Esophagus squamous epithelium (tissue), 4 donors: ENCODE measurements around the gene NBDY.

Source experiments
- POLR2A ChIP-seq, 4 donors: fragments of 450-650 bp; IDR thresholded peaks; one replicate each; pipeline ENCODE4 v1.6.1; 2017; ENCODE audit warnings: antibody characterized with exemption in 4 of 4, mild to moderate bottlenecking in 4 of 4, moderate library complexity in 3 of 4
- TF ChIP-seq, protein P1 (sequence below), 6 experiments: fragments of 450-650 bp in 4 of 6; fragments of 200-600 bp in 2 of 6; sonication (generic) in 2 of 6; IDR thresholded peaks; one replicate each; pipeline ENCODE4 v1.5.1; 2016 to 2019; ENCODE audit warnings: antibody characterized with exemption in 6 of 6, mild to moderate bottlenecking in 4 of 6, moderate library complexity in 4 of 6

DNA sequence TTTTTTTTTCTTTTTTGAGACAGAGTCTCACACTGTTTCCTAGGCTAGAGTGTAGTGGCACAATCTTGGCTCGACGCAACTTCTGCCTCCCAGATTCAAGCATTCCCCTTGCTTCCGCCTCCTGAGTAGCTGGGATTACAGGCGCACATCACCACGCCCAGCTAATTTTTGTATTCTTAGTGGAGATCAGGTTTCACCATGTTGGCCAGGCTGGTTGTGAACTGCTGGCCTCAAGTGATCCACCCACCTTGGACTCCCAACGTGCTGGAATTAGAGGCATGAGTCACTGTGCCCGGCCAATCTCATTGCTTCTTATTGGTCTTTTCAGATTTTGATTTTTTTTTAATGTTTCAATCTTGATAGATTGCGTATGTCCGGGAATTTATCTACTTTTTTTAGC, 124.4 kb downstream of the NBDY start:
- TF ChIP-seq, protein P1, sequence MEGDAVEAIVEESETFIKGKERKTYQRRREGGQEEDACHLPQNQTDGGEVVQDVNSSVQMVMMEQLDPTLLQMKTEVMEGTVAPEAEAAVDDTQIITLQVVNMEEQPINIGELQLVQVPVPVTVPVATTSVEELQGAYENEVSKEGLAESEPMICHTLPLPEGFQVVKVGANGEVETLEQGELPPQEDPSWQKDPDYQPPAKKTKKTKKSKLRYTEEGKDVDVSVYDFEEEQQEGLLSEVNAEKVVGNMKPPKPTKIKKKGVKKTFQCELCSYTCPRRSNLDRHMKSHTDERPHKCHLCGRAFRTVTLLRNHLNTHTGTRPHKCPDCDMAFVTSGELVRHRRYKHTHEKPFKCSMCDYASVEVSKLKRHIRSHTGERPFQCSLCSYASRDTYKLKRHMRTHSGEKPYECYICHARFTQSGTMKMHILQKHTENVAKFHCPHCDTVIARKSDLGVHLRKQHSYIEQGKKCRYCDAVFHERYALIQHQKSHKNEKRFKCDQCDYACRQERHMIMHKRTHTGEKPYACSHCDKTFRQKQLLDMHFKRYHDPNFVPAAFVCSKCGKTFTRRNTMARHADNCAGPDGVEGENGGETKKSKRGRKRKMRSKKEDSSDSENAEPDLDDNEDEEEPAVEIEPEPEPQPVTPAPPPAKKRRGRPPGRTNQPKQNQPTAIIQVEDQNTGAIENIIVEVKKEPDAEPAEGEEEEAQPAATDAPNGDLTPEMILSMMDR (IDR thresholded peaks at IDR 0.05): no peak
- TF ChIP-seq POLR2A (IDR thresholded peaks at IDR 0.05): no peak
